Measurements from ENCODE around the gene ZNF738. TPM values are rescaled to one million over a fixed set of nuclear protein-coding genes. Genes with fewer than 3 reads are reported as not detected.
"Not testable (repeated sequence)": the region's sequence is repeated elsewhere in the genome, so short reads cannot be mapped to it uniquely, and the experiment has no call there.

ZNF738 gene
- total and polyA plus RNA-seq, 12 donors = 0.93 to 4.4 (median 2.3) TPM

- DNase-seq (no peak), ATAC-seq (no peak)
- WGBS, 2 donors = 97 to 98% methylated on average over 2 of the region's 2 CpGs
- no peak for TF ChIP-seq CTCF (IDR thresholded peaks at IDR 0.05)
- H3K27ac ChIP-seq = no peak overlapping the region
- H3K36me3 ChIP-seq = peaks cover 0 to 29% (median 13%) of the 10 kb centered on the region in 9 donors
- H3K4me1 ChIP-seq = peaks cover 0 to 43% (median 30%) of the 10 kb centered on the region in 9 donors
- peaks cover 0 to 16% (median 0%) of the 10 kb centered on the region in 11 donors for H3K9me3 ChIP-seq
- H3K27me3 ChIP-seq = no peaks in the 10 kb centered on the region
- H3K4me3 ChIP-seq = no peak overlapping the region
- intact Hi-C loops (cut with DNase I) = no loop called here
These were observed 32.6 kb upstream of the ZNF738 start for GRCh38 chr19:21326169-21326568.

GRCh38 chr19:21328406-21328805 is 30.4 kb upstream of the ZNF738 start:
- Histone ChIP-seq H3K27me3 (no peaks in the 10 kb centered on the region), H3K4me3 (peak overlapping the region; percentile 63 to 91 (median 82)), H3K9me3 (peaks cover 0 to 18% (median 0%) of the 10 kb centered on the region in 11 donors), H3K36me3 (peaks cover 0 to 29% (median 13%) of the 10 kb centered on the region in 9 donors), H3K4me1 (peaks cover 0 to 25% (median 20%) of the 10 kb centered on the region in 9 donors), H3K27ac (peak overlapping the region; percentile 90 to 99 (median 97))
- DNase-seq (no peak), ATAC-seq (peak in 2 of 8 donors; percentile 32 to 35)
- intact Hi-C loops (cut with DNase I) = loop anchor here in 3 of 10 donors (2.0 kb wide), 2 partner anchors 30 to 68 kb away; partner anchors contain the start of genes ZNF738 (in 2 of the 3) and ZNF493 (in 1 of the 3)
- TF ChIP-seq CTCF (IDR thresholded peaks at IDR 0.05) = no peak
- 7 to 10% methylated on average over 6 of the region's 6 CpGs for WGBS, 2 donors

- peak within 1 kb of the TSS; percentile 63 to 91 (median 82) for H3K4me3 ChIP-seq
- H3K27ac ChIP-seq = peak within 1 kb of the TSS; percentile 90 to 99 (median 97)
- intact Hi-C loops (cut with DNase I) = loop anchor here in 3 of 10 donors (2.0 kb wide), 2 partner anchors 30 to 68 kb away; partner anchors contain the start of genes ZNF738 (in 2 of the 3) and ZNF493 (in 1 of the 3)
- peak; percentile 85 to 93 for DNase-seq
- peaks cover 0 to 25% (median 0%) of the 10 kb centered on the region in 11 donors for H3K9me3 ChIP-seq
- 0% methylated on average over 32 of the region's 32 CpGs for WGBS, 2 donors
- no peaks in the 10 kb centered on the region for H3K27me3 ChIP-seq
- peaks cover 0 to 29% (median 13%) of the 10 kb centered on the region in 9 donors for H3K36me3 ChIP-seq
- H3K4me1 ChIP-seq = peaks cover 0 to 23% (median 19%) of the 10 kb centered on the region in 9 donors
- TF ChIP-seq CTCF (IDR thresholded peaks at IDR 0.05) = no peak
- ATAC-seq = peak; percentile 100
These were observed 29.8 kb upstream of the ZNF738 start, which contains the start of gene ZNF708 for GRCh38 chr19:21328885-21329605. Gene ZNF708, minus strand, starts transcription at chr19:21329410. Its CDS starts 198 bp downstream, at chr19:21329212.

DNA sequence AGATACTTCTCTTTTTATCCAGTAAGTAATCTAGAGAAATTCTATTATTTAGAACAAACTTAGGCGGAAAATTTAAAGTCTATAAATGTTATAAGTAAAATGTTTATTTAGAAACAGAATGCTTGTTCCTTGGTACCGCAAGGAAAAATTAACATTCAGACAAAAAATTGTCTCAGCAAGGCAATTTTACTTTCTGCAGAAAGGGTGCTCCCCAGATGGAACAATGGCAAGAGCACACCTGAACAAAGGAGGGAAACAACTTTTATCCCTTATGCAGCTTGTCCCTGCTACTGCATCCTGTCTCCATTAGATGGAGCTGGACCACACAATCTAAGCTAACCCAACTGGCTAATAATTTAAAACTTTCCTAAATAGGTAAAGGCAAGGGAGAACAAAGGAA is 23.1 kb upstream of the ZNF738 start:
- WGBS, 2 donors = 49 to 95% methylated on average over 2 of the region's 2 CpGs
- H3K4me3 ChIP-seq = no peak overlapping the region
- H3K9me3 ChIP-seq = peaks cover 0 to 77% (median 20%) of the 10 kb centered on the region in 11 donors
- intact Hi-C loops (cut with DNase I) = no loop called here
- no peaks in the 10 kb centered on the region for H3K36me3 ChIP-seq
- no peaks in the 10 kb centered on the region for H3K27me3 ChIP-seq
- H3K27ac ChIP-seq = no peak overlapping the region
- DNase-seq (no peak), ATAC-seq (no peak)
- TF ChIP-seq CTCF (IDR thresholded peaks at IDR 0.05) = no peak
- no peaks in the 10 kb centered on the region for H3K4me1 ChIP-seq

DNA sequence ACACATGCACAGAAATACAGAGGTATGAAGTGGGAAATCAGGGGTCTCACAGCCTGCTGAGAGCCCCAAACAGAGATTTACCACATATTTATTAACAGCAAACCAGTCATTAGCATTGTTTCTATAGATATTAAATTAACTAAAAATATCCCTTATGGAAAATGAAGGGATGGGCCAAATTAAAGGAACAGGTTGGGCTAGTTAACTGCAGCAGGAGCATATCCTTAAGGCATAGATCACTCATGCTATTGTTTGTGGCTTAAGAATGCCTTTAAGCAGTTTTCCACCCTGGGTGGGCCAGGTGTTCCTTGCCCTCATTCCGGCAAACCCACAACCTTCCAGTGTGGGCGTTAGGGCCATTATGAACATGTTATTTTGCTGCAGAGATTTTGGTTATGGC is 14.0 kb upstream of the ZNF738 start:
- H3K9me3 ChIP-seq = peaks cover 0 to 49% (median 11%) of the 10 kb centered on the region in 11 donors
- ATAC-seq; DNase-seq; H3K27me3 ChIP-seq; H3K4me1 ChIP-seq; H3K4me3 ChIP-seq; intact Hi-C loops (cut with DNase I); H3K36me3 ChIP-seq; H3K27ac ChIP-seq: not testable (repeated sequence)
- WGBS, 2 donors = 46 to 92% methylated on average over 2 of the region's 2 CpGs

All from heart right ventricle (tissue), 16 donors.